GM21367 (cell line): Measurements from ENCODE around the gene RIPOR3.

Experiments used
- ATAC-seq: cut with Tn5 transposase; IDR thresholded peaks from one replicate; pipeline ENCODE4 v1.9.1; 2021; ENCODE audit not compliant: unreplicated experiment

Gene RIPOR3

GRCh38 chr20:50594231-50594590 is 97.1 kb downstream of the RIPOR3 start:
- ATAC-seq = no peak

DNA sequence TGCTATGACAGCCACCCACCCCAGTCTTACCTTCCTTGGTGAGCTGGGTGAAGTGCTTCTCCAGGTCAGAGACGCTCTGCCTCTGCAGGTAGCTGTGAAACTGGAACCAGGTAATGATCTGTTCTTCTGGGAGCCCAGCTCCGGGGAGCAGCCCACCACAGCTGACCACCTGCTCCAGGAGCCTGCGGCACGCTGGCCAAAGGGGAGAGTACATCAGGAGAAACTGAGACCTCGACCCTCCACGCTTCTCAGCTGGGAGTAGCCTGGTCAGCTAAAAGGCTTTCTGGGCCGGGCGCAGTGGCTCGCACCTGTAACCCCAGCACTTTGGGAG is 98.4 kb downstream of the RIPOR3 start:
- ATAC-seq = no peak

- no peak for ATAC-seq
These were observed 98.9 kb downstream of the RIPOR3 start for GRCh38 chr20:50592282-50593004.

GRCh38 chr20:50591233-50591852 is 100.0 kb downstream of the RIPOR3 start:
- no peak for ATAC-seq

DNA sequence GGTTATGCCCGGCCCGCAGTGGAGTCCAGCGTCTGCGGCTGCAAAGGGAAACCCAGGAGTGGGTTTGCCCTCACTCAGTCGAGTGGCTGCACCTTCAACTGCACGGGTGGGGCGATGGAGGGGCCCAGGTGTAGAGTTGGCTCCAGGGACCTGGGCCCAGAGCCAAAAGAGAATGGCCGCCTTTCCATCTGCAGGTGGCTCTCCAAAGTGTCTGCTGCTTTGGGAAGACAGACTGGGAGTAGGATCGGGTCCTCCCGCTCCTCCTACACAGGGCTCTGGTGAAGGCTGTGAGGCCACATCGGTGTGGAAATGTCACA is 101.0 kb downstream of the RIPOR3 start:
- ATAC-seq = no peak

GRCh38 chr20:50589548-50590347 is 101.6 kb downstream of the RIPOR3 start:
- ATAC-seq = no peak

DNA sequence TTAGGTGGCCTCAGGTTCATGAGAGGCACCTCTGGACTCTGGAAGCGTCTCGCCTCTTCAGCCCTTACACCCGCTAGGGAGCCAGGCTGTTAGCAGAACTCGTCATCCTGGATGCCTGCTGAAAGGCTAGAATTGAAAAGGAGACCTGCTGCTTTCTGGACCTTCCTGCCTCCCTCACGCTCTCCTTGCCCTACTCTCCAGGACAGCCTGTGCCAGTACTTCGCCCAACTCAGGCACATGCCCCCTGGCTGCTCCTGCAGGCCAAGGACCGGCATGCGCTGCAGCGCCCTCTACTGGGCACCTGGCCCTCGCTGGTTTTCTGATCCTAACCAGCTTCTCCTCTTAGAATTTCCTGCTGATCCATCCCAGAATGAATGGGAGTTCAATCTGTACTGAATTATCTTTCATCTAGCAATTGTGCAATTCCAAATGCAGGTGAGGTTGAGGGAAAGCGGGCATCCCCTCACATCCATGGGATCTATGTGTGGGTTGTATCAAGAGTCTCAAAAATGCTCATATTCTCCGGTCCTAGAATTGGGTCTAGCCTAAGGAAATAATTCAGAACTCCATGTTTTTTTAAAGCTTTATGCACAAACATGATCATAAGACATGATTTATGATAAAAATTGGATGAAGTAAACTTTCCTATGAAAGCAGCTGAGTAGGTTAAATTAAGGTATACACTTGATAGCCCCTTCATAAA is 103.2 kb downstream of the RIPOR3 start:
- ATAC-seq = no peak

- no peak for ATAC-seq
These were observed 103.9 kb downstream of the RIPOR3 start for GRCh38 chr20:50587291-50587961.

GRCh38 chr20:50586531-50587232 is 104.7 kb downstream of the RIPOR3 start:
- no peak for ATAC-seq

- ATAC-seq = no peak
These were observed 105.7 kb downstream of the RIPOR3 start for GRCh38 chr20:50585678-50586077.

DNA sequence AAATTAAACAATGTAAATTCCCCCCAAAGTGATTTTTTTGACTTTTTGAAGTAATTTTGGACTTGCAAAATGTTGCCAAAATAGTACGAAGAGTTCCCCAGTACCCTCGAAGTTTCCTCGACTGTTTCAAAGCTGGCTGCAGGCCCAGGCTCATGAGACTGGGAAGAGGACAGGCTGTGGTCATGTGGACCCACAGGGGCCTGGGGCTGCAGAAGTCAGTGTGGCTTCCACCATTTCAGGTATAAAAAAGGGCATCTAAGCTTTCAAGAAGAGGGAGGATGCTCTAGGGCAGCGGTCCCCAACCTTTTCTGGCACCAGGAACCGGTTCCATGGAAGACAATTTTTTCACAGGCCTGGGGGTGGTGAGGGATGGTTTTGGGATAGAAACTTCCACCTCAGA is 106.1 kb downstream of the RIPOR3 start:
- ATAC-seq = no peak

DNA sequence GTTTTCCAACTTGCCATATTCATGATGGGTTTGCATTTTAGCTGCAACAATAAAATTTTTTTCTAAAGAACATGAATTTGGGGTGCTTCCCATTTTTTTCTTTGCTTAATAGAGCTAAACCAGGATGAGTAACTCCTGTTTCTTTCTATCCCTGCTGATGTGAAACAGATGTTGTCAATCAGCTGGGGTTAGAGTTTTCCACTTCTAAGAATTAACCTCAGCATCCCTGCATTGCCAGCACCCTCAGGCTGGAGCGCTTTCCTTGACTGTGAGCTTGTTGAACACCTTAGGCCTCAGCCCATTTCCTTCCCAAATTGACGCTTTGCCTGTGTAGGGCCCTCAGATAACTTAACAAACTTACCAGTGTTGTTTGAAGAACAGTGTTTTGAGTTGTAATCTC is 106.7 kb downstream of the RIPOR3 start:
- no peak for ATAC-seq

GRCh38 chr20:50583442-50584150 is 107.7 kb downstream of the RIPOR3 start:
- ATAC-seq = no peak

GRCh38 chr20:50582591-50583234 is 108.6 kb downstream of the RIPOR3 start:
- no peak for ATAC-seq

GRCh38 chr20:50582092-50582491 is 109.2 kb downstream of the RIPOR3 start:
- no peak for ATAC-seq

- no peak for ATAC-seq
These were observed 110.3 kb downstream of the RIPOR3 start for GRCh38 chr20:50580842-50581544.

- no peak for ATAC-seq
These were observed 111.2 kb downstream of the RIPOR3 start for GRCh38 chr20:50580016-50580747.

DNA sequence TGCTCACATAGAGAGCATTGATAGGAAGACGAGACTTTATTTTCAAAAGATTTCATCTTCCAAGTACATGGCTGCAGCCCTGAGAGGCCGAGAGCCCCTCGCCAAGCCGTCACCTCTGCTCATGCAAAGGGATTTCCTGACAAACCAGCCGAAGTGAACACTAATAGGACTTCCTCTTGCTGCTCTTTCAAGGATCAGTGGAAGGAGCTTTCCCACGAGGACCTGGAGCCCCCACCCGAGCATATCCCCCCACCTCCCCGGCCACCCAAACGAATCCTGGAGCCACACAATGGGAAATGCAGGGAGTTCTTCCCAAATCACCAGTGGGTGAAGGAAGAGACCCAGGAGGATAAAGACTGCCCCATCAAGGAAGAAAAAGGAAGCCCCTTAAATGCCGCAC is 111.8 kb downstream of the RIPOR3 start:
- ATAC-seq = no peak
